NCI-H226 (cell line): ENCODE results near the gene KRTAP10-8.
"Not testable (repeated sequence)": the region's sequence is repeated elsewhere in the genome, so short reads cannot be mapped to it uniquely, and the experiment has no call there.

ENCODE experiments used
- DNase-seq: peaks from one replicate; pipeline ENCODE4 v3.0.0-alpha.2; 2015

Gene KRTAP10-8

DNA sequence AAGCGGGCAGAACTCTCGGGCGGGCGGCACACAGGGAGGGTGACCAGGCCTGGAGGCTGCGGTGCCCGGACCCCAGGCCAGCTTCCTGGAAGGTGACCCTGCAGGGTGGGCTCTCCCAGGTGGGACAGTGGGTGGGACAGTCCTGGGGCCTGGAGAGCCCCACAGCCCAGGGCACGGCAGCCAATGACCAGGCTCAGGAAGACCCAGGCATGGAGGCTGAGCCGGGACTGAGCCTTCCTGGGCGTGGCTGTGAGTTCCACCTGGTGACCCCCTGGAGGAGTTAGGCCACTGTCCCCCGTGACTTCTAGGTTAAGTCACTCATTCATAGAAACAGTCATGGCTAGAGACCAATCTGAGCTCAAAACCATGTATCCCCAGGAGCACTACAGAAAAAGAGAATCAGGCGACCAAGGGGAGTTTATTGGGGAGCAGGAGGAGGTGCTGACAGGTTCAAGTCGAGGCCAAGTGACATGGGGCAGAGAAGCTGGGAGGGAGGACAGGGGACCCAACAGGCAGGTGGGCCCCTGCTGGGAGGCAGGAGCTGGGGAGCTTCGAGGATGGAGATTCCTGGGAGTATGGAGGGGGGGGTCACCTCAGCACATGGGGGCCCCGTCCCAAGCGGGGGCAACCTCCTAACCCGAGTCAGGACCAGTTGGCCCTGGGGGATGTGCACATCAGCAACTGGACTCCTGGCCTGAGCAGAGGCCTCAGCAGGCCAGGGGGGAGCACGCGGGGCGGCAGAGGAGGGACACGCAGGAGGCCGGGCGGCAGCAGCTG, 32.6 kb upstream of the KRTAP10-8 start:
- no peak for DNase-seq

DNA sequence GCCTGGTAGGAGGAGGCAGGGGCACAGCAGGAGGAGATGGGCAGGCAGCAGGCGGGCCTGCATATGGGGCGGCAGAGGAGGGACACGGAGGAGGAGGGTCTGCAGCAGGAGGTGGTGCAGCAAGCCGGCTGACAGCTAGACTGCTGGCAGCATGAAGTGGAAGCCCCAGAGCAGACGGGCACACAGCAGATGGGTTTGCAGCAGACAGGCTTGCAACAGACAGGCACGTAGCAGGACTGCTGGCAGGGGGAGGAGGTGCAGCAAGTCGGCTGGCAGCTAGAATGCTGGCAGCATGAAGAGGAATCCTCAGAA, 32.1 kb upstream of the KRTAP10-8 start:
- no peak for DNase-seq

DNA sequence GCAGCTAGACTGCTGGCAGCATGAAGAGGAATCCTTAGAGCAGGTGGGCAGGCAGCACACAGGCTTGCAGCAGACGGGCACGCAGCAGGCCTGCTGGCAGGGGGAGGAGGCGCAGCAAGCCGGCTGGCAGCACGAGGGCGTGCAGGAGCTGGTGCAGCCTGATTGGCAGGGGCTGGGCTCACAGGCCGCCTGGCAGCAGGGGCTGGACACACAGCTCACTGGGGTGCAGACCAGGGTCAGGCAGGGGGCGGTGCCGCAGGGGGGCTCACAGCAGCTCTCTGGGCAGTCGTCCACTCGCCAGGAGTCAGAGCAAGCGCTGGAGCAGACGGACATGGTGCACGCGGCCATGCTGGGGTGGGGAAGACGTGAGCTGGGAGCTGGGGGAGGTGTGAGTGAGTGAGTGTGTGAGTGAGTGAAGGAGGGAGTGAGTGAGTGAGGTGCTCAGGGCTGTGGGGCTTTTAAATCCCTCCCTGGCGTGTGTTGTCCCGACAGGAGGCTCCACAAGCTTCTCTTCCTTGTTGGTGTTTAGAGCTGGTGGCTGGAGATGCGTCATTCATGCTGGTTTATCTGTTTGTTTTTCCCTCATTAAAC, 31.6 kb upstream of the KRTAP10-8 start, which contains the start of gene KRTAP10-5:
TSS of gene KRTAP10-5 (minus strand) at position 374 of the 591 bp plus-strand sequence. CDS start at position 348, 26 bp downstream.
- DNase-seq: not testable (repeated sequence)

DNA sequence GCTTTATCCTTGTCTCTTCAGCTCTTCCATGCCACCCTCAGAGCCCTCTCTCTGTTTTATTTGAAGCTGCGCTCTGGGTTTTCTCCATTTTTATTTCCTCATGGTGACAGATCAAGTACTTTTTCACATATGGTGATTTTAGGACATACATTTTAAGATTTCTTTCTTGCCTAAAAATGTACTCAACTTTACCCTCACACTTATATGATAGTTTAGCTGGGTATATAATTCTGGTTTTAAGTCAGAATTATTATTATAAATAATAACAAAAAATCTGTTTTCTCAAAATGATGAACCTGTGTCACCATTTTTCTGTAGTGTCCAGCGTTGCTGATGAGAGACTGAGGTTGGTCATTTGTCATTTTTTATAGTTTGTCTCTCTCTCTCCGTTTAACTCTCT, 30.7 kb upstream of the KRTAP10-8 start:
- no peak for DNase-seq

DNA sequence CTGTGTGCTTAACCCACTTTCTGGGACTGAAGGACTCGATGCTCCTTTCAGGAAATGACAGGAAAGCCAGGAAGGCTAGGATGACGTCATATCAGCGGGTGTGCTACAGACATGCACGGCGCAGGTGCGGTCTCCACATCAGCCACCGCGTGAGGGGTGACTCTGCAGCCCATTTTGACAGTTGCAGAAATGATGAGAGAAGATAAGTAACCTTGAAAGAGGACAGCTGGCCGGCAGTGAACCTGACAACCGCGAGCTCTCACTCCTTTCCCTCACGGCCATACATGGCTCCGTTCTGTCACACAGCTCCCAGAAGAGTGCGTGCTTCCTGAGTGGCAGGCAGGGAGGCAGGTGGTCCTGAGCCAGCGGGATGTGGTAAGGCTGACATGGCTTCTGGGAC, 29.8 kb upstream of the KRTAP10-8 start:
- no peak for DNase-seq

DNA sequence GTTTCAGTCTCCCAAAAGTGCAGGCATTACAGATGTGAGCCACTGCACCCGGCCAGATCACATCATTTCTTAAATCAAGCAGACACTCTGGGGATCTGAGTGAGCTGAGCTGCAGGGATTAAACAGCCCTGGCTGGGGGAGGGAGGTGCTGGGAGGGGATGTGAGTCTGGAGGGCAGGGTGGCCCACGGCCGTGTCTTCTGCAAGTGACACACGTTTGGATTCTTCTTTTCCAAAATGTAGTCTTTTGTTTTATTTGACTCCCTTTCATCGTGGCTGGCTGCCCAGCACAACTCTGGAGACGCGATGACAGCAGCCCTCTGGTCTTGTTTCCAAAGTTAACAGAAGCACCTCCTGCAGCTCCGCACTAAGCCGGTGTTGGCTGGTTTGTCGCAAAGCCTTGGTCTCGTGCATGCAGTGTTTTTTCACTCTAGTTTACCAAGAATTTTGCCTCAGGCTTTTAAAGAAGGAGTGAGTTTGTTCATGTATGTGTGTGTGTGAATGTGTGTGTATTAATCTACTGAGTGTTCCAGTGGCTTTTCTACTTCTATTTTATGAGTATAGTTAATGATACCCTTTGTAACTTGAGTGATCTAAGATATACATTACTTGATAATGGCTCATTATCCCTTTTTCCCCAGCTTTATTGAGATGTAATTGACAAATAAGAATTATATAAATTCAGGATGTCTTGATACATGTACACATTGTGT, 28.6 kb upstream of the KRTAP10-8 start:
- DNase-seq: no peak

DNA sequence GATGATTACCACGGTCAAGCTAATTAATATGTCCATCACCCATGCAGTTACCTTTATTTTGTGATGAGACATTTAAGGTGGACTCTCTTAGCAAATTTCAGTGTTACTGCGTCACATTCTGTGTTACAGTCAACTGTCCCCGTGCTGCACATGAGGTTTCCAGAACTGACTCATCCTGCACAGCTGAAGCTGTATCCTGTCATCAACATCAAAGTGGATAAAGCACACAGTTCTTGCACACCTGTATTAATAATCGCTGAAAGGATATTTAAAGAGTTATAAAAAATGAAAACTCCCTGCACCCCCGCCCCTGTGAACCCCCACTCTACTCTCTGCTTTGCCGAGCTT, 28.1 kb upstream of the KRTAP10-8 start:
- DNase-seq: no peak

DNA sequence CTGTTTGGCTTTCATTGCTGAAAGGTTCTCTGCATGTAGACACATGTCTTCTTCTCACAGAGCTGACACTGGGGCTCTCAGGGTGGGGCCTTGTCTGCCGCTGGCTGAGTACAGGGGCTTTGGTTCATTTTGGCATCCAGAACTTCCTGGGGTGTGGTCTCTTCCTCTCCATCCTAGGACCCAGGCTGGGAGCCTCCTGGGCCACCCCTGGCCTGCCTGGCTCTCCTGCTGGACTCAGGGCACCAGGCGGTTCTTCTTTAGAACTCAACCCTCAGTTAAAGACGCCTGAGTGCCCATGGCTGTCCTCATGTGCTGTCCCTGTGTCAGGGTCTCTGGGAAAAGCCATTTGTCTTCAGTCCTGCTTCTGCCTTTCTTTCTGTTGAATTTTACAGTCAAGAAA, 26.0 kb upstream of the KRTAP10-8 start:
- DNase-seq: no peak

DNA sequence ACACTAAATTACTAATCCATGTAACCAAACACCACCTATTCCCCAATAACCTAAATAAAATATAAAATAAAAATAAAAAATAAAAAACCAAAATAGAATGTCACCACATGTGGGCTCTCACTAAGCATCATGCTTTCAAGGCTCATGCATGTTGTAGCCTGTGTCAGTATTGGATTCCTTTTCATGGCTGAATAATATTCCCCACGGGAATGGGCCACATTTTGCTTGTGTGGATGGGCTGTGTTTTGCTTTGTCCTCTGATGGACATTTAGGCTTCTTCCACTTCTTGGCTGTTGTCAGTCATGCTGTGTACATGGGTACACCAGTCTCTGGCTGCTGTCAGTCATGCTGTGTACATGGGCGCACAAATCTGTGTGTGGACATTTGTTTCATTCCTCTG, 22.8 kb upstream of the KRTAP10-8 start:
- DNase-seq: no peak

DNA sequence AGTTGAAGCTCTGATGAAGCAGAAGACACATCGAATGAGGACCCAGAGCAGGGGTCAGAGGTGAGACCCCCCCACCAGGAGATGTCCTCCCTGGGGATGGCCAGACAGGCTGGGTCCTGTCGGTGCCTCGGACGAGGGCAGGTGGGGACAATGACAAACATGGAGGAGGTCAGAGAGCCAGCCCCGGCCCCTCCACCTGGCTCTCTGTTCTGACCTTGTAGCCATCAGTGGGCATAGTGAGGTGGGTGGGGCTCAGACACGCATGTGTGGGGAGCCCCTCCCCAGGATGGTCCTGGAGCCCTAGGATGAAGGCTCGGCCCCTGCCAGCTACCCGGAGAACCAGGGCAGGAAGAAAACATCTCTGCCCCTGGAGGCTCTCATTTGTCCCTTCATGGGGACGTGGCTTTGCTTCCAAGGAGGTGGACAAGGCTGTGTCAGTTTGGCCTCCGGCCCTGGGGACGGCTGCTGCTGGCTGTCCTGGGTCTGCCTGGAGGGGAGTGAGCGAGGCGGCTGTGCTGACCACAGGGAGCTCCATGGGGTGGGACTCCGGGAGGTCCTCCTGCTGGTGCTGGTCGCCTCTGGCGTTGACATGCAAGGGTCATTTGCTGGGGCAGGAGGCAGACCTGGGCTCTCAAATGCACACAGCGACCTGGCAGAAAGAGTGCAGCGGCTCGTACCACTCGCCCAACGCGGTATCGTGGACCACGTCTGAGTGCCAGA, 22.1 kb upstream of the KRTAP10-8 start:
- no peak for DNase-seq

DNA sequence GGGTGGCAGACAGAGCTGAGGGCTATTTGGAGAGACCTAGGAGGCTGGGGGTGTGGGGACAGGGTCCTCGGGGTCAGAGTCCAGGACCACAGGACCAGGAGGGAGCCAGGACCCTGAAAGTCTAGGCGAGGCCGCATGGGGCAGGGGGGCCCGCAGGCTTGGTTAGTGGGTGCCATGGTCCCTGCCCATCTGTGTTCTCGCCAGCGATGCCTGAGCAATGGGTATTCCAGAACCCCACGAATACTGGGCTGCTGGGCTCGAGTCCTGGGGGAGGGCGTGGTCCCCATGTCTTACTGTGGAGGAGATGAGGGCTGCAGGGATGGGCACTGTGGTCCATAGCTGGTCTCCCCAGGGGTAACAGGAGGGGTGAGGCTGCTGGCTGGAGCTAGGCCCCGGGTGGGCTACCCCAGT, 21.6 kb upstream of the KRTAP10-8 start:
- no peak for DNase-seq

DNA sequence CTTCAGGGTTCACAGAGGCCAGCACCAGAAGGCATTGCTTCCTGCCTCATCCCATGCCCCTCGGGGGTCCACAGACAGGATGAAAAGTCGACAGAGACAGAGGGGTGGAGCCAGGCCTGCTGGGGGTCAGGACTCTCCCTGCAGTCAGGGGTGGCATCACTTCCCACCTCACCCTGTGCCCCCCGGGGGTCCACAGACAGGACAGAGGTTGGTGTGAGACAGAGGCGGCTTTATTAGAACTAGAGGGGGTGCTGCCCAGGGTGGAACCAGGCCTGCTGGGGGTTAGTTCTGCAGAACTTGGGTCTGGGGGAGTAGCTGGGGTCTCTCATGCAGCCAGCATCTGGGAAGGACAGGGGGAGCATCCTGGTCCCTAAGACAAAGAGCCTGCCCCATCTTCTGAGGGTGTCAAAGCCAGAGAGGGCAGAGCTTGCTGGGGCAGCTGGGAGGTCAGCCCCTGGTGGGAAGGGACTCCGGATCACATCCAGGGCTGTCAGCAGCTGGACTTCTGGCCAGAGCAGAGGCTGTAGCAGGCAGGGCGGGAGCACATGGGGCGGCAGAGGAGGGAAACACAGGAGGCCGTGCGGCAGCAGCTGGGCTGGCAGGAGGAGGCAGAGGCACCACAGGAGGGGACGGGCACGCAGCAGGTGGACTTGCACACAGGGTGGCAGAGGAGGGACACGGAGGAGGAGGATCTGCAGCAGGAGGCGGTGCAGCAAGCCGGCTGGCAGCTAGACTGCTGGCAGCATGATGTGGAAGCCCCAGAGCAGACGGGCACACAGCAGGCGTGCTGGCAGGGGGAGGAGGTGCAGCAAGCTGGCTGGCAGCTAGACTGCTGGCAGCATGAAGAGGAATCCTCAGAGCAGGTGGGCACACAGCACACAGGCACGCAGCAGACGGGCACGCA, 20.7 kb upstream of the KRTAP10-8 start:
- not testable (repeated sequence) for DNase-seq

DNA sequence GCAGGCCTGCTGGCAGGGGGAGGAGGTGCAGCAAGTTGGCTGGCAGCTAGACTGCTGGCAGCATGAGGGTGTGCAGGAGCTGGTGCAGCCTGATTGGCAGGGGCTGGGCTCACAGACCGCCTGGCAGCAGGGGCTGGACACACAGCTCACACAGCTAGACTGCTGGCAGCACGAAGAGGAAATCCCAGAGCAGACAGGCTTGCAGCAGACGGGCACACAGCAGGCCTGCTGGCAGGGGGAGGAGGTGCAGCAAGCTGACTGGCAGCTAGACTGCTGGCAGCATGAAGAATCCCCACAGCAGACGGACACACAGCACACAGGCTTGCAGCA, 20.1 kb upstream of the KRTAP10-8 start:
- not testable (repeated sequence) for DNase-seq

DNA sequence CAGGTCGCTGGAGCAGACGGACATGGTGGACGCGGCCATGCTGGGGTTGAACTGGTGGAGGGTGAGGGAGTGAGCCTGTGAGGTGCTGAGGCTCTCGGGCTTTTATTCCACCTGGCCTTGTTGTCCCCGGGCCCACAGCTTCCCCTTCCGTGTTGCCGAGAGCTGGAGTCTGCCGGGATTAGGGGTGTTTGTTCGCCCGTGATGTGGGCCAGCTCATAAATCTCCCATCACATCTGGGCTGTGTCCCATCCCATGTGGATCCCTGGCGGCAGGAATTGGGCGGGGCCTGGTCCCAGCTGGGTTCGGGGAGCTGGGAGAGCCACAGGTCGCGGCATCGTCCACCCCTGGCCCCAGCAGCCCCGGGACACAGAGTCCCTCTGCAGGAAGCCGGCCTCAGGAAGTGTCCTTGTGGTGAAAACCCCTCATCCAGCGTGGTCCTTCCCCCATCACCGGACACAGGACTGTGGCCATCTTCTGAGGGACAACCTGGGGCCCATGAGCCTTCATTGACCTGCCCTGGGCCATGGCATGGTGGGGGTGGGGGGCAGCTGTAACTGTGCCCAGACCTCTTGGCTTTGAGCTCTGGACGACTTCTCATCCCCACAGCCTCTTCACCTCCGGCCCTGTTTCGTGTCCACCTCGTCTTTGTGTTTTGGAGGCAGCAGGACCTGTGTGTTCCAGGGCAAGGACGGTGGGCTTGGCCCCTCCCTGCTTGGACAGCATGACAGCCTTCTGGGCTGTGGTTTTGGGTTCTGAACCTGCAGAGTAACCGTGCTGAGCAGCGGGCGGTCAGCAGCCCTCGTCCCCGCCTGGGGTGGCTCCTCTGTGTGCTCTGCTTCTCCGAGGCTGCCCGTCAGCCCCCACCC, 19.2 kb upstream of the KRTAP10-8 start, which contains the start of gene KRTAP10-6:
TSS of gene KRTAP10-6 (minus strand) at position 60 of the 866 bp plus-strand sequence. CDS start at position 39, 21 bp downstream.
- DNase-seq: no peak

DNA sequence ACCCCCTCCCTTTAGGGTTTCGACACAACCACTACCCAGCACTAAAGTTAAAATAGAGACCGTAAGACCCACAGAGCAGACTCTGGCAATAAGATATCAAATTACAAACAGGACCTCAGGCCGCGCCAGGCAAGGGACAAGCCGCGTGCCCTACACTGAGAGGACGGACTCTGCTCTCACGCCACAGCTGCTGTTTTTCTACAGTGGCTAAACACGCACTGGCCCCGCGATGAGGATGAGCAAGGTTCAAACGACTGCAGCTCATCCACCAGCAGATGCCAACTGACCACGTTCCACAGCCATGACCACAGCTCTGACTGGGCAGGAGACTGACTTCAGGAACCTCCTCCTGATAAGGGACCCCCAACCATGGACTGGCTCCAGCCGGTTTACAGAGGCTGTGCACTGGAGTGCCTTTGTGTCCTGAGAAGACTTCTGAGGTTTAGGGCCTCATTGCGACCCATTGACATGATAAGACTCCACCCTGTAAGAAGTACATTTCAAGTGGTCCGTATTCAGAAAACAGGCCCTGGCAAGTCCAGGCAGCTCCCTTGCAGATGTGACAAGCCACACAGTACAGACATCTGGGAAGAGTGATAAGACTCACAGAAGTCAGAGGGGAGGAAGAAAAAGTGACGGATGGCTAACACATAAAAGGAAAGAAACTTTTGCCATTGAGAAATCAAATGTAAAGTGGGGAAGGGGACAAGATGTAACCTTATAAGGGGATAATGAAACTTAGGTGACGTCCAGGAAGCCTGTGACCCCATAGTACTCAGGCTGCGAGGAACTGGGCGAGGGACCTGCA, 18.1 kb upstream of the KRTAP10-8 start:
- no peak for DNase-seq

DNA sequence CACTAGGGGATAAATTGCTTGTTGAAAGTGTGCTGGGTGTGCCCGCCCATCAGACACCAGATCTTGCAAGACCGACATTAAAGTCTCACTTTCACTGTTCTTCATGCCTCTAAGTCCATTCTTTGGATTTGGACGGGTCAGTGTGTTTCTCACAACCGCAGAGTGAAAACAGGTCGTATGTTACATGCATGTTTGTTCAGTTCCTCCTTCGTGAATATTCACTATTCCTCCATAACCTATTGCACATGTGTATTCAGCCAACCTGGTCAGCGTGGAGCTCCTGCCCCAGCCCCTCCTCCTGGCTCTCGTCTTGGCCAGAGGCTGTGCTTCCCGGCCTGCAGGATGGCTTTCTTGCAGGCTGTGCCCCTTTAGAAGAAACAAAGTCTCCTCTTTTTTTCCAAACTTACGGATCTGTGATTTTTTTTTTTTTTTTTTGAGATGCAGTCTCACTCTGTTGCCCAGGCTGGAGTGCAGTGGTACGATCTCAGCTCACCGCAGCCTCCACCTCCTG, 17.4 kb upstream of the KRTAP10-8 start:
- no peak for DNase-seq

DNA sequence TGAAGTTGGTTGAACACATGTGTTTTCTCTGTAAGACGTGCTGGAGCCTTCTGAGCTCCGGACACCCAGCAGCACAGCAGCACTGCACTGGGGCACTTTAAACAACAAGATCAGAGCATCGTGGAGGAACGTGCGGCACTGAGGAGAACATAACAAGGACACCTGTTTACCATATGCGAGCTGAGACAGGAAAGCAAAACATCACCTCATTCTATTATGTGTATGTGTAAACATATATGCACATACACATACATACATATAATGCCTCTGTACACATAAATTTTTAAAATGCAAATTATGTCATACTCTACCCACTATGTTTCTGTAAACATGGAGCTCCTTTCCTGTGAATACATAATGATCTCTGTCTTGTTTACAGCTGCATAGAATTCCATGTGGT, 16.4 kb upstream of the KRTAP10-8 start:
- DNase-seq: no peak

DNA sequence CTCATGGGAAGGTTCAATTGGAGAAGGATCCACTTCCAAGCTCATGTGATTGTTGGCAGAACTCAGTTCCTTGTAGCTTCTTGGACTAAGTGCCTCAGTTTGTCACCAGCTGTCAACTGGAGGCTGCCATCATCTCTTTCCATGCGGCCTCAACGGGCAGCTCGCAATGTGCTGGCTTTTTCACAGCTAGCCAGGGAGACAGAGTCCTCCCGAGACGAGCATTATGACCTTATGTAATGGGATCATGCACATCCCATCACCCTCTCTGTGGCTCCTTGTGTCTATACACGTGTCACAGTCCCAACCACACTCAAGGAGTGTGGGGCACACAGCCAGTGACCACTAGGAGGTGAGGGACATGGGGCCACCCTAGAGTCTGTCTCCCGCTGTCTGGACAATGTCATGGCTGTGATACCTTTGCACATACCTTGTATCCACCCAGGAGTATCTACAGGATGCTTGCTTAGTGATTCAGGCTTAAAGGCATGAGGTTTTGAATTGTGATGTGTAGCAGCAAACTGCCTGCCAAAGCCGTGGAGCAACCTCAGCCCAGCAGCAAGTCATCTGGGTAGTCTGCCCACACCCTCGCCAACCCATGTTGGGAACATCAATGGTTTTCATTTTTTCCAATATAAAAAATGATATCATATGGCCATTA, 15.7 kb upstream of the KRTAP10-8 start:
- DNase-seq: peak; percentile 53

DNA sequence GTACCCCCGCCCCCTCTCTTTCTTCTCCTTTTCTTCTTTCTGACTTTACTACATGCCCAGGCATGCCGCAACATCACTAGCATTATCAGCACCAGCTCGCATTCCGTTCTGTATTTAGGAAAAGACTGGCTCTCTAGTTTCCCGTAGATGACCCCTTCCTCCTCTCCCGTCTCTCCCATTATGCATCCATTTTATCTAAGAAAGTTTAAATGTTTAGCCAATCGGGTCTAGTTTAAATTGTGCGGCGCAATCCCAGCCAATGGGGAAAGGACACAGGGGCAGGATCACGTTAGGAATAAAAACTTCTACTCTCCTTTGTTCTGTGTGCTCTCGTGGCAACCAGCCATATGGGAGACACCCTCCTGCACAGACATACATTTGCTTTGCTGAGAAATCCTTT, 13.8 kb upstream of the KRTAP10-8 start:
- DNase-seq: no peak
